Inflammatory macrophage treated with lipopolysaccharide for 4 hours (primary cell): Measurements from ENCODE around the gene GNAT3.

Source experiments
- DNase-seq: peaks from one replicate; pipeline ENCODE4 v3.0.0-alpha.2; 2020

GNAT3 gene

DNA sequence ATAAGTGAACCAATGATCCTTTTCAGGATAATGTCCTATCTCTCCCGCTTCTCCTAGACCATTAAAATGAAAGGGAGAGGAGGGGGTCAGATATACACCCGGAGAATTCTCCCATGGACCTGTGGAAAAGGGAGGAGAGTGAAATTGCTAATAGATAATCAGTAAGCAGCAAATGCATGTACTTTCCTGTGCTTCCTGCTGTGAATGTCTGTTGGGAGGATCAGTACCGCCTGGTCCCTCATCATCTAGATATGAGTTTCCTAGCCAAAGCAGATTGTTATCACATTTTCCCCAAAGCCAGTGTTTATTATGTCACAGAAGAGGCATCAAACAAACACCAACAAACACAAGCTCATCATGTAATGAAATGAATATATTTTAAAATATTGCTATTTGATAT is 96.8 kb downstream of the GNAT3 start:
- no peak for DNase-seq

DNA sequence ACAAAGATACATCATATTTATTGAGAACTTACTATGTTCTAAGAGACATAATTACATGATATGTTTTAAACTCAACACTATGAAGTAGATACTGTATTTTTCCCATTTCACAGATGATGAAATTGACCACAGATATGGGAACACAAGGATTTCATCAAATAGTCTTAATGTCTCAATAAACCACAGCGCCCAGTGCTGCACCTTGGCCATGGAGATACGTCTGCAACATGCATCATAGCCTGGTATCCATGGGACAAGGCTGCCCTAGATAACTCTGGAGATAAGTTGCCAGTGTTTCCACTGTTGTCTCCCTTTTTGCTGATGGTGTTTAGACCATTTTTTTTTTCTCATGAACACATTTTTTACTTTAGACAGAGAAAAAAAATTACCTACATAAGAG is 97.5 kb downstream of the GNAT3 start:
- DNase-seq: no peak

DNA sequence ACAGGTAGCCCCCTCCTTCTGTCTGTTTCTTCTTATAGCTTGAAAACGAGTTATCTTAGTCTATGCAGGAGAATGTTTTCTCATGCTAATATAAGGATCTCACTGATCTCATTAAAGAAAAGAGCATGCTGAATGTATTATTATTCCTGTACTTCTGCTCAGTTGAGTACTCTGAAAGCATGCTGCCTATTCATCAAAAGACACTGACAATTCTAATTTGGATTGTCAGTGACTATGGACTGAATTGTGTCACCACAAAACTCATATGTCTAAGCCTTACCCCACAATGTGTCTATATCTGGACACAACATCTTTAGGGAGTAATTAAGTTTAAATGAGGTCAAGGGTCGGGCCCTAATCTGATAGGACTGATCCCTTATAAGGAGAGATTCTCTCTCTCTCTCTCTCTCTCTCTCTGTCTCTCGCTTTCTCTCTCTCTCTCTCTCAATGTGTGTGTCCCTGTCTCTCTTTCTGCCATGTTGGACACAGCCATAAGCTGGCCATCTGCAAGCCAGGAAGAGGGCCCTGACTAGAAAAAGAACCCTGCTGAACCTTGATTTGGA is 98.4 kb downstream of the GNAT3 start:
- DNase-seq: no peak

DNA sequence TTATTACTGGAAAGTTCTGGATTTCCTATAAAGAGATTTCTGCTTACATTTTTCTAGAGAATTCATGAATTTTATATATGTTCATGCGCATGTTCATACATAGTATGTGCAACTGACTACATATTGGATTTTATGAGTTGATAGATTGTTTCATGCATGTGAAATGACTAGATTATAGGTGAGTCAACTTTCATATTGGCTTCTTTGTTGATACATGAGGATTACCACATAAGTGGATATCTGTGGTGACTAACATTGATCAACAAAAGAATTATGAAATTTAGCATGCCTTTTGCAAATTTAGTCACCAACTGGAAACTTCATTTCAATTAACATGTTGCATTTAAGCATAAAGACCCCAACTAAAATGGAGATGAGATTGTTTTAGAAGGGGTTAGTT is 99.0 kb downstream of the GNAT3 start:
- DNase-seq: no peak

DNA sequence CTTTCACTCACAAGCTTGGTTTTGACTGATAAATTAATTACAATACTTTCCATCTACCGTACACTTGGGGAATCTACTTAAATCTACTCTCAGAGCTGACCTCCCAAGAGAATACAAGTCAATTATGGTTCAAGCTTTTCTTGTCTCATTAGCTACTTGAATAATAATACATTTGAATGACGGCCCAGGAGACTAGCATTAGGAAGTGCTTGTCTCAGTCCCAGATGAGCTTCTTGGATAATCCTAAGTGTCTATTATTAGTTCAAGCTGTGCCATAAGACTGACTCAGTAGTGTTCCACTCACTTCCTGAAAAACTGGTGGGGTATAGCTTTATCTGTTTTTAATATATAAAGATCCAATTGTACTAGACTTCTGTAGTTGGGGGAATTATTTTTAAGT is 100.2 kb downstream of the GNAT3 start:
- DNase-seq: no peak

DNA sequence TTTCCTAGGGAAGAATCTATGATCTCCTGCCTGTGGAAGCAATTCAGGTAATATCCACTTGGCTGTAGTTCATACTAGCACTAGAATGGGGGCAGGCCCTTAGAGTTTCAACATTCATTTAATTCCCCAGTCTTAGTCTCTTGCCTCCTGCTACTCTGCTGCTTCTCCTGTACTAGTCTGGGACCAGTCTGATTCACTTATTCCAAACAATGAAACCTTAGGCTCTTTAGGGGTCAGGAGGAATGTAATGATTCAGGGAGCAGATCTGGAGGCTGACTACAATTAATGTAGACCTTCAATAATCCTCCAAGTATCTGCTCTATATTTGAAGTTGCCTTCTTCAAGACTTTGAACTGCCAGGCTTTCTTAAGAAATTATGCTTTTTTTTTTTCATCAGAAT is 101.8 kb downstream of the GNAT3 start:
- DNase-seq: no peak
